ENCODE measurements around the gene CYP24A1.
"Not testable (repeated sequence)": the region's sequence is repeated elsewhere in the genome, so short reads cannot be mapped to it uniquely, and the experiment has no call there.

Gene CYP24A1

DNA sequence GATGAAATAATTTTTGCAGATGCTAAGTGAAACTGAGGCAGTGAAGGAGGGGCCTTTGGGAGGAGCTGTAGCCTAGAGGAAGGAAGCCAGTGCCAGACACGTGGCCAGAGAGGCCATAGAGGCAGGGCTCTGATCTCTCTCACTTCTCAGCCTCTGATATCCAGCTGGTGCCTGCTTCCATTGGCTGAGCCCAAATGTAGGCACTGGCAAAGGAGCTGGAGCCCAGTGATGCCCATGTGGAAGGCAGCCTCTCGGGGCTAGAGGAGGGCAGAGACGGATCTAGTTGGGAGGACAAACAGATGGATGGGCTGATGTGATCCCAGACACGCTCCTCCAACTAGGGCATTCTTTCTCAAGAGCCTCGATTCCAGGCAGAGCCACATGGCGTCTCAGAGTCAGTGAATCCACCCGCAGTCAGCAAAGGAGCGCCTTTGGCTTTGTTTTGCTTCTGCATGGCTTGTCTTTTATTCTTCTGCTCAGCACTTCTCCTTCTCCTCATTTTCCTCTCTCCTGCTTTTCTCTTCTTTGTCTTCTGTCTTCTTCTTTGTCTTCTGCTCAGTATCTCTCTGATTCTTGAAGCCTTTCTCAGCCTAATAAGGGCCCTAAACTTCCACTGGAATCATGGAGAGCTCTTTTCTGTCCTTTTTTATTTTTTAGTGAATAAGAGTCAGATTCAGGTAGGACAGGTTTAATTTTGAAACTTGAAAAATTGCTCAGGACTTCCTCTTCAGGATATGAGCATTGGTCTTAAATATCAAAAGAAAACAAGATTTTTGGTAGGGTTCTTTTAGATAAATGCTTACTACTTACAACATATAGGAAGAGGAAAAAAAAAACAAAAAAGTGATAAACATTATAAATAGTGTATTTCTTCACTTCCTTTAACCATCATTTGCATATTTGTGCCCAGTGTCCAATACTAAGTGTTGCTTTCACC lies 41.8 kb downstream of the CYP24A1 start:
- DNase-seq: no peak

DNA sequence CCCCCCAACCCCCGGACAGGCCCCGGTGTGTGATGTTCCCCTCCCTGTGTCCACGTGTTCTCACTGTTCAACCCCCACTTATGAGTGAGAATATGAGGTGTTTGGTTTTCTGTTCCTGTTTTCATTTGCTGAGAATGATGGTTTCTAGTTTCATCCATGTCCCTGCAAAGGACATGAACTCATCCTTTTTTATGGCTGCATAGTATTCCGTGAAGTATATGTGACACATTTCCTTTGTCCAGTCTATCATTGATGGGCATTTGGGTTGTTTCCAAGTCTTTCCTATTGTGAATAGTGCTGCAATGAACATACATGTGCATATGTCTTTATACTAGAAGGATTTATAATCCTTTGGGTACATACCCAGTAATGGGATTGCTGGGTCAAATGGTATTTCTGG lies 42.7 kb downstream of the CYP24A1 start:
- not testable (repeated sequence) for DNase-seq

DNA sequence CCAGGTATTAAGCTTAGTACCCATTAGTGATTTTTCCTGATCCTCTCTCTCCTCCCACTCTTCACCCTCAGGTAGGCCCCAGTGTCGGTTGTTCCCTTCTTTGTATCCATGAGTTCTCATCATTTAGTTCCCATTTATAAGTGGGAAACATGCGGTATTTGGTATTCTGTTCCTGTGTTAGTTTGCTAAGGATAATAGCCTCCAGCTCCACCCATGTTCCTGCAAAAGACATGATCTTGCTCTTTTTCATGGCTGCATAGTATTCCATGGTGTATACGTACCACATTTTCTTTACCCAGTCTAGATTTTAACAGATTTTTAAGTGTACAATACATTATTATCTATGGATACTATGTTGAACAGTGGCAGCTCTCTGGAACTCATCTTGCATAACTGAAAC lies 44.4 kb downstream of the CYP24A1 start:
- DNase-seq: no peak

DNA sequence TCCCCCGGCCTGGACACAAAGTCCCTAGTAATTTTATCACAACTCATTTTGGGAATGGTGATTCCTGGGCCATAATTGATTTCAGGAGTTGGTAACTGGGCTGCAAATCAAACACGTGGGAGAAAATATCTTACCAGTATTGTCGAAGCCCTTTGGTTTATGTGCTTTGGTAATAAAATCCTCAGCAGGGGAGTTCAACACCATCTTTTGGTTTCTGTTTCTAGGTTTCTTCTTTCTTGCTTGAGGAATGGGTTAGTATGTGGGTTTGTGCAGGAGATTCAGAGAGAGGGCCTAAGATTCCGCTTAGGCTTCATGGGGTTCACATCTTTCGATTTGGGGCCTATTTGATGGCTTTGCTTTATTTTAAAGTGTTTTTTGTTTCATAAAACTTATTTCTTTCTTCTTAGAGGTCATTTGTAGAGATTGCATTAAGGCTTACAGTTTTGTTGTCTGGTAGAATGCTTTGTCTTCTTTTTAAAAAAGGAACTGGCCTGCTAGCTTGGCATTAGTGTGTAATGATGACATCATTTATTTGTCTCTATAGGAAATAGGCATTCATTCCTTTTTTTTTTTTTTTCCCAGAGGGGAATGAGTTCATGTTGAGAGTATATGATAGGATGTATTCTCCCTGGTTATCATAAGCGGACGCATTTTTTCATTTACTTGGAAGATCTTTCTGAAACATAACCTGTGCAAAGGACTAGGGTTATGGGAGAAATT lies 45.8 kb downstream of the CYP24A1 start:
- no peak for DNase-seq

DNA sequence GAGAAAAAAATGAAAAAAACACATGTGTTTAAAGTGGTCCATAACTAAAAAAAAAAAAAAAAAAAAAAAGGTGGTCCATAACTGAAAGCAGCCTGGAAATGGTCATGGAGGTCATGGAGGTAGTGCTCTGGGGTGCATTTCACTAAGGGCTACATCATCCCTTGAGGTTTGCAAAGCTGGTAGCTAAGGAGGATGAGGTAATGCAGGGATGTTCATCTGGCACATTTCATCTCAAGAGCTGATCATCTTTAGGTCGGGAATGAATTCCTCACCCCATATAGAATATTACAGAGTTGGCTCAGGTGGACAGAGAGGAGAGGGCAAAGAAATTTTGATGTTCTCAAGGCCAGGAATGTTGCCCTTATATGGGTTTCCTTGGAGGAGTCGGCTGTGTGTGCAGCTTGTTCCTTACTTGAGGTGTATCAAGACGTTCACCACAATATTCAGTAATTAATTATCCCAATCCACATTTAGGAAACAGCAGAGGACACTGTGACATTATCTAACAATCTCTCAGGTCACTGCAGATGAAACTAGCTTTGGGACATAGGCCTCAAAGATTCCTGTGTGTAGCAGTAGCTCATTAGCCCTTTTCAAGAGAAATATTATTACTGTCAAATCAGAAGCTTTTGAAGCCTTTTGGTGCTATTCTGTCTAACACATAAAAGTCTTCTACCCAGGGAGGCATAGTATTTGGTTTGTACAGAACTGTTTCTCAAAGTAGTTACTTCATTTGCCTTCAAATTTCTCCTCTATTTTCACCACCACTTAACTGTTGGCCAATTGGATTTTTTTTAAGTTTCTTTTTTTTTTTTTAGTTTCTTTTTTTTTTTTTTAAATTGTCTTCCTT lies 46.8 kb downstream of the CYP24A1 start:
- no peak for DNase-seq

DNA sequence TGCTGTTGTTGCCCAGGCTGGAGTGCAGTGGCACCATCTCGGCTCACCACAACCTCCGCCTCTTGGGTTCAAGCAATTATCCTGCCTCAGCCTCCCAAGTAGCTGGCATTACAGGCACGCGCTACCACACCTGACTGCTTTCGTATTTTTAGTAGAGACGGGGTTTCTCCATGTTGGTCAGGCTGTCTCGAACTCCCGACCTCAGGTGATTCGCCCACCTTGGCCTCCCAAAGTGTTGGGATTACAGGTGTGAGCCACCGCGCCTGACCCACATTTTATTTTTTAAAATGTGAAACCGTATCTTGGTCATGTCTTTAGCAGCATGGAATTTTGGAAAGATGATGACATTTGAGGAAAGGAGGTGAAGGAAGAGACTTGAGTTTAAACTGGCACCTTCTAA lies 47.5 kb downstream of the CYP24A1 start:
- DNase-seq: not testable (repeated sequence)

DNA sequence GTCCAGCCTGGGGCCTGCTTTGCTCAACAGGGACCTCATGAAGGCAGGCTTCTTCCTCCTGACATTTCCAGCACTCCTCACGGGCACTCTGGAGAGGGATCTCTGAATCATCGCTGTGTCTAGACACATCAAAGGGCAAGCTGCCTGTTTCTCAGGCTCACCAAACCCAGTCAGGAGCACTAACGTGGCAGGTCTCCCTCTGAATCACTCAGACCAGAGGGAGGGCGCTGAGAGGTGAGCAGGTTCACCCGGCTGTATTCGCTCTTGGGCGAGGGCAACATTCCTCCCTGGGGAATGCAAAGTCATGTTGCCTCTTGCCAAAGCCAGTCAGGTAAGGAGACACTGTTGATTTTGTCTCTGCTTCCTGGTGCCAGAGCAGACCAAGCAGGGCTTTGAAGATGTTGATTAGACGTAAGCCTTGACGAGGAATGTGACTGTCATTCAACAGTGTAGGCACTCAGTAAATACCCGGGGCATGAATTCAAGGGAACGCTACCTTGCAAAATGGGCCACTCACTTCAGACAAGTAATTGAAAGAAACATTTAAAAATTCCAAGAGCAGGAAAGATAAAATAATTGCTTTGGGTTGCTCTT lies 50.1 kb downstream of the CYP24A1 start:
- peak; percentile 29 for DNase-seq

DNA sequence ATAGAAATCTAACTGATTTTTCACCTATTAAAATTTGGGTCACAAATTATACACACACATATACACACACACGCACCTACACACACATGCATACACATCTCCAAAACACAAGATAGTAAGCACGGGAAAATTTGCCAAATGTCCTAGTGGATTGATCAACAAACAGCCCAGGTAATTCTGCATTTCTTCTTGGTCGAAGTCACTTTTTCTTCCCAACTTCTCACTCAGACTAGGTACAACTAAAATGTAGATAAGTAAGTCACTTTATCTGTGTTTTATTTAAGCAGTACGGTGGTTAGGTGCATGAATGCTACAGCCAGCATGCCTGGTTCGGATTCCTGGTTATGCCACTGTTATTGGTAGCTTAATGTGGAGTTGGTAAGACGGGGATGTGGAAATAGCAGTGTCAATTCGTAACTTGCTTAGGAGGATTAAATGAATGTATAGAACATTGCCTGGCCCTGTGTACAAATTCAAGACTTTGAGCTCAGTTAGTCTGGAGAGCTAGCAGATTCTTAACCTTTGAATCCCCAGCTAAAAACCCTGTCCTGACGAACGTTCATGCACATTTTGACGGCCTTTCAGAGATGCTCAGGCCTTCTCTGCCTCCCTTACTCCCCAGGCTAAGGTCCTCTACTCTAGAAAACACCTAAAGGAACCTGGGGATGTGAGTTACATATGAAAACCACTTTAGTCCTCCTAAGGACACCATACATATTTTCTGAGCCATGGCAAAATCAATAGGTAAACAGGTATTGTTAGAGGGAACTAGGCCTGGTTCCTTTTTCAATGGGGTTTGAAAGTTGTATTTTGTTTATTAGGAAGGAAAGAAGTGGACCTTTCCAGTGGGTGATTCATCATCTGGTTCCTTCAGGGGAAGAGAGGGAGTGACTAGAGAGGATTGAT lies 50.9 kb downstream of the CYP24A1 start:
- DNase-seq: no peak

DNA sequence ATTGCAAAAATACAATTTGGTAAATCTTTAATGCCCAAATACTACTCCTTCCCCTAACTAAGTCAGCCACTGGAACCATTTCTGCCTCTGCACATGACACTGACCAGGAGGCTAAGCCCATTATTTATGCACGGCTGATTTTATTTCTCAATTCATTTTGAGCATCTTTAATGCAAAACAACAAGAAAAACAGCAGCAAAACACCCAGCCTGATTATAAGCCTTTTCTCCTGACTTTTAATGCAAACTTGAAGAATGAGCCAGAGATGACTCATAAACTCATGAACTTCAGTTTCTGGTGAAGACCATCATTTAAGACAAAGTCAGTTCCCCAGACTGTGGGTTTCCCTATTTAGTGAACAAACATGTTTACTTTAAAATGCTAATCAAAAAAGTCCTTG lies 51.6 kb downstream of the CYP24A1 start:
- DNase-seq: no peak

DNA sequence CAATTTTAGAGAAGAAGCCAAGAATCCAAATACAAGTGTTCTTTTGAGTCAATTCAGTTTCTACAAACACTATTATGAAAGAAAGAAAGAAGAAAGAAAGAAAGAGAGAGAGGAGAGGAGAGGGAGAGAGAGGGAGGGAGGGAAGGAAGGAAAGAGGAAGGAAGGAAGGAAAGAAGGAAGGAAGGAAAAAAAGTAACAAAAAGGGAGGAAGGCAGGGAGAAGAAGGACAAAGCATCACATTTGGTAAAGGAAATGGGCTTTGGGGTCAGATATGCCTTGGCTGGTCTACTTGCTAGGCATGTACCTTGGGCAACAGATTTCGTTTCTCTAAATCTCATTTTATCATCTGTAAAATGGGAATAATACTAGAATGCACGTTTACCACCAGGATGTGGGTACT lies 54.0 kb downstream of the CYP24A1 start:
- no peak for DNase-seq

DNA sequence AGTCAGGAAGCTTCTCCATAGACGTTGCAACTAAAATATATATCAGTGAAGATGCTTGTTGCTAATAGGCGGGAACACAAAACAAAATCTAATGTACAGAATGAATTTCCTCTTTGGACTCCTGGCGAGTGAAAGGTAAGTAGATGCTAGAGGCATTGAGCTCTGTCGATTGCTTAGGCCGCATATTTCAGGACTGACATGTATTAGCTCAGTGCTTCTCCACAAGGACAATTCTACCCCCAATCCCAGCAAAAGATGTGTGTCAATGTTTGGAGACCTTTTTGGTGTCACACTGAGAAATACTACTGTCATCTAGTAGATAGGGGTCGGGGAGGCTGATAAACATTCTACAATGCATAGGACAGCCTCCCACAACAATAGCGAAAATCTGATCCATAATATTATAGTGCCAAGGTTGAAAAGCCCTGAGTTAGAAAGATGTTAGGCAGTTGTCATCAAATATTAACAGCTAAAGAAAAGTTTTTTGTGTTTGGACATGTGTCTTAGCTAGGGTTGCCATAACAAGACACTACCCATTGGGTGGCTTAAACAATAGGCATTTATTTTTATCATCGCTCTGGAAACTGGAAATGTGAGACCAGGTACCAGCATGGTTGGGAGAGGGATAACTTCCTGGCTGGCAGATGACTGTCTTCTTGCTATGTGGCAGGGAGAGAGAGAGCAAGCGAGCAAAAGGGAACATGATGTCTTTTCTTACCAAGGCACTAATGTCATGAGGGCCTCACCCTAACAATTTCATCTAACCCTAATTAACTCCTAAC lies 55.4 kb downstream of the CYP24A1 start:
- DNase-seq: no peak

DNA sequence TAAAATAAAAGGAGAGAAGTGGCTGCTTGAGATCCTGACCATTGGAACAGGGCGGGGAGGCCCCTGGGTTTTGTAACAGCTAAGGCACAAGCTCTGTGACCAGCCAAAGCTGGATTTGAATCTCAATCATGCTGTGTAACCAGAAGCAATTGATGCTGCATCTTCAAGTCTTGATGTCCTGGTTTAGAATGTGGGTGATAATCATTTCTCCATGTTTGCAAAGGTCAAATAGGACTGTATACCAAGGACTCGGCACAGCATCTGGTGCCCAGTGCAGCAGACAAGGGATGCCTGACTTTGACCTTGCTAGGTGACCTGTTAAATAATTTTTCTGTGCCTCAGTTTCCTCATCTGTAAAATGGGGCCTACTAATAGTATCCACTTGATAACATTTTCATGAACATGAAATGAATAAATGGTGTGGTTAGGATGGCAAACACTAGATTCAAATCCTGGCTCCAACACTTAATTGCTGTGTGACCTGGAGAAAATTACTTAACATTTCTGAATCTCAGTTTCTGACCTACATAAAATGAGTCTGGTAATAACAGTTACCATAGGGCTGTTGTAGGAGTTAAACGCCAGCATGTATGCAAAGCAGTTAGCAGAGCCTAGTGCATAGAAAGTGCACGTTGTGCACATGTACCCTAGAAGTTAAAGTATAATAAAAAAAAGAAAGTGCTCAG lies 57.1 kb downstream of the CYP24A1 start:
- no peak for DNase-seq

DNA sequence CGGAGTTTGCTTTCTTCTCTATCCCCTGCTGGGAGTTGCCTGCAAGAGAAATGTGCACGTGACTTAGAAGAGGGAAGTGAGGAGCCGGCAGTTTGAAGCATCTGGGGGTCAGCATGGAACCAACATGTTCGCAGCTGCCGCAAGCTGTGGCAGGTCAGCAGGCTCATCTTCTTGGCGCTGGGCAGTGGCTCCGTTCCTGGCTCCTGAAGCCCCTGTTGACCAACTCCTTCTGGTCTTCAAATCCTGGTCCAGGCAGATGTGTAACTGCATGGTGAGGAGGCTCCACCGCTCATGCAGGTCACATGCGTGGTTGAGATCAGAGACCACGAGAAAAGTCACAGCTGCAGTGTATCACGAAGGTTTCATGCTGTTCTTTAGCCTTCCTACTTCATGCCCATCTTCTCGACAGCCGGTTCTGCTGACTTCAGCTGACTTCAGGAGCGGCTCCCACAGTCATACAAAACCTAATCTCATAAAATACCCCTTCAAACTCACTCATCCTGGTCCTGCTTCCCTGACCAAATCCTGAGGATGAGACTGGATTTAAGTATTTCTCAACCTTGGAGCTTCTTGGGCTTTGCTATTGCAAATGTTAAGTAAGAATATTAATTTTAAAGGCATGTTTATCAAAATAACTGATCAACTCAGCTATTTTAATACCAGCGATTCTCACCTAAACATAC lies 58.5 kb downstream of the CYP24A1 start:
- no peak for DNase-seq

DNA sequence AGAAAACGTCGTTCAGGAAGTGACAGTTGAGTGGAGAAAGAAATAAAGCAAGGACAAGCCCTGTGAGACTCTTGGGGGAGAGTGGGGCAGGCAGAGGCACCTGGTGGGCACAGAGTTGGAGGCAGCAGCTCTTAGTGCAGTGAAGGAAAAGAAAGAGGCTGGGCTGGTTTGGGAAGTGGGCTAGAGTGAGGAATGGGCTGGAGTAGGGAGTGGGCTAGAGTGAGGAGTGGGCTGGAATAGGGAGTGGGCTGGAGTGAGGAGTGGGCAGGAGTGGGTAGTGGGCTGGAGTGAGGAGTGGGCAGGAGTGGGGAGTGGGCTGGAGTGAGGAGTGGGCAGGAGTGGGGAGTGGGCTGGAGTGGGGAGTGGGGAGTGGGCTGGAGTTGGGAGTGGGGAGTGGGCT lies 59.7 kb downstream of the CYP24A1 start:
- DNase-seq: no peak

DNA sequence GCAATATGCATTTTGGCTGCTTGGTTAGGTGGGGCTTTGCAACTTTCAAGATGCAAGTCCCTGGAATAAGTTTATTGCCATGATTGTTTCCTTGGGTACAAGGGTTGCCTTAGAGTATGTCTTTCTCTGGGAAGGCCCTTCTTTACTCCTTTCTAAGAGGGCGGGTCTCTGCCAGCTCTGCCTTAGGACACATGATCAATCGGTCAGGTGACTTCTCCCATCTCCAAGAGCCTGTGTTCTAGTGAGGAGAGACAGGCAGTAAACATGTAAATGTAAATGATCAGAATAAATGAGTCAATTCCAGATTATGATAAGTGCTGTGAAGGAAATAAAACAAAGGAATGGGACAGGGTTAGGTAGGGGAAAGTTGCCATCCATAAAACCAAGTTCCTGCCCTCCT lies 60.2 kb downstream of the CYP24A1 start:
- DNase-seq: no peak

DNA sequence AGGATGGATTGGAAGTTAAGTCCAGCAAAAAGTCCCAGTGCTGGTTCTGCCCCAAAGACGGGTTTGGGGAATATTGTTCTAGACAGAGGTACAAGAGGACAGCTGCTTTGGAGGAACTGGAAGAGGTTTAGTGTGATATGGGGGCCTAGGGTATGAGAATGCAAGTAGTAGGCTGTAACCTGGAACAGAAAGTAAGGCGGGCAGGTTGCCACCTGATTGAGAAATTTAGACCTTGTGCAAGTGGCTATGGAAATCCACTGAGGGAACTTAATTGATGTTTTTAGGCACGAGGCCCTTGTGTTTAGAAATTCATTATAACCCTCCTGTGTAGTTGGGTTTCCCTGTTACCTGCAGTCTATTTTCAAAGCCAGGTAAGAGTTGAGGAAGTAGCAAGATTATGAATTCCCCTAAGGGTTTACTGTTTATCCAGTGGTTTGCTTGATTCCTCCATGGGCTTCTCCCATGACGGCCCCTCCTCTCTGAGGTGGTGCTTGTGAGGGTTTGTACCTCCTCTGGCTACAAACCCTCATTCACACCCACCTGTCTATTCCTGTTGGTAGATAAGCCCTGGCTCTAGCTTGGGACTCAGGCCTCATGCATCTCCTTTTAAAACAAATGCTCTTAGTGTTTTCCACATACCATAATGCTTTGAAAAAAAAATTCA lies 61.4 kb downstream of the CYP24A1 start:
- no peak for DNase-seq

DNA sequence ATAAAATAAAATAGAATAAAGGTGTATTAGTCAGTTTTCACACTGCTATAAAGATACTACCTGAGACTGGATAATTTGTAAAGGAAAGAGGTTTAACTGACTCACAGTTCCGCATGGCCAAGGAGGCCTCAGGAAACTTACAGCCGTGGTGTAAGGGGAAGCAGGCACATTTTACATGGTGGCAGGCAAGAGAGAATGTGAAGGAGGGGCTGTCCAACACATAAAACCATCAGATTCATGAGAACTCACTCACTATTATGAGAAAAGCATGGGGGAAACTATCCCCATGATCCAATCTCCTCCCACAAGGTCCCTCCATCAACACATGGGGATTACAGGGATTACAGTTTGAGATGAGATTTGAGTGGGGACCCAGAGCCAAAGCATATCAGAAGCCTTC lies 62.3 kb downstream of the CYP24A1 start:
- no peak for DNase-seq

DNA sequence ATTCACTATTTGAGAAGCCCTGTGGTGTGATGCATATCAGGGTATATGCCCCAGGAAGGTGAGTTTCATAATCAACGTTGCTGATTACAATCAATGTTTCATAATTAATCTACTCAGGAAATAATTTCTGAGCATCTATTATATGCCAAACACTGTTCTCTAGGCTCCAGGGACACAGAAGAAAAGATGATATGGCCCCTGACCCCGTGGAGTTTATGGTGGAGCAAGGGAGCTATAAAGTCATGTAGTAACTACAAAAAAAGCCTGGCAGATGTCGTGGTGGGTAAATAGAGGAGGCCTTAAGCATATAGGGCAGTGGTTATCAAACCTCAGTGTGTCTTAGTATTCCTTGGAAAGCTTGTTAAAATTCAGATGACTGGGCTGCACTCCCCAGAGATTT lies 63.3 kb downstream of the CYP24A1 start:
- DNase-seq: no peak

DNA sequence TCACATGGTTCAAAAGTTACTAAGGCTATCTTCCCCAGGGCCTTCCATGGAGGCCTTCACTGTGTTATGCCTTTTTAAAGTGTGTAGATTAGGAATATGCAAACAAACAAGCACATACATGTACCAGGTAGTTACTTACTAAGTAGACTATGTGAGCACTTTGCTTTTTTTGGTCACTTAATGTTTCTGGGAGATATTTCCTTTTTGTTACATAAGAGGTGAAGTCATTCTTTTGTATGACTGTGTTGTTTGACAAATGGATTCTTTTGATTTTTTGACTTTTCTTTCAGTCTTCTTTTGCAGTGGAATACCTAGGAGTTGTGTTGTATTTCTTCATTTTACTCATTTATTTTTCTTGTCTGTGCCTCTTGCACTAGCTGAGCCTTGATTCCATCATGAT lies 63.7 kb downstream of the CYP24A1 start:
- no peak for DNase-seq

All from DMS79 treated with DMSO at 0.1 percent for 48 hours (cell line).